Caco-2 (cell line): Measurements from ENCODE around the gene GPR39. TPM values are rescaled to one million over a fixed set of nuclear protein-coding genes. Genes with fewer than 3 reads are reported as not detected.

Experiments
- BruUV-seq: library from RNA; stranded (reverse); fragments of 400-500 nt; replicated peaks from 2 replicates; lab custom pipeline; 2021; lab: Mats Ljungman, UMichigan
- CTCF ChIA-PET: fragments of 300-600 bp; sonication (Branson Sonifier 250); formaldehyde crosslinking; loops from one replicate; lab custom pipeline; 2022; ENCODE audit warnings: antibody characterized with exemption; lab: Charles Lee
- POLR2A ChIA-PET: fragments of 300-600 bp; sonication (Branson Sonifier 250); formaldehyde crosslinking; loops from one replicate; lab custom pipeline; 2022; ENCODE audit warnings: antibody characterized with exemption; lab: Charles Lee
- DNase-seq, 2 experiments: peaks; one replicate each; pipeline versions ENCODE4 v3.0.0 to v3.0.0-alpha.2; 2020 to 2022
- H3K27me3 ChIP-seq: replicated peaks from 2 replicates; pipeline ENCODE4 v1.6.0; 2011; ENCODE audit warnings: low read length; ENCODE audit not compliant: control insufficient read depth, insufficient read depth
- H3K36me3 ChIP-seq: 2 replicates; pipeline ENCODE4 v1.5.1; 2011; ENCODE audit warnings: low read length; ENCODE audit not compliant: control insufficient read depth, insufficient read depth
- H3K4me1 ChIP-seq: fragments of 250-450 bp; sonication (Bioruptor Pico); 2 replicates; pipeline ENCODE4 v1.5.1; 2020; ENCODE audit warnings: mild to moderate bottlenecking
- H3K4me3 ChIP-seq: 2 replicates; pipeline ENCODE4 v1.5.1; 2011; ENCODE audit warnings: low read depth, mild to moderate bottlenecking, control low read depth, low read length
- H3K9me3 ChIP-seq: fragments of 250-450 bp; sonication (Bioruptor Pico); 2 replicates; pipeline ENCODE4 v1.5.1; 2020; ENCODE audit warnings: mild to moderate bottlenecking, moderate library complexity
- H3K27ac Mint-ChIP-seq: one replicate; pipeline ENCODE4 v1.8.0; 2022; ENCODE audit warnings: mixed read lengths; ENCODE audit not compliant: unreplicated experiment
- H3K27me3 Mint-ChIP-seq: one replicate; pipeline ENCODE4 v1.8.0; 2022; ENCODE audit warnings: mixed read lengths; ENCODE audit not compliant: insufficient read depth, unreplicated experiment
- H3K36me3 Mint-ChIP-seq: one replicate; pipeline ENCODE4 v1.8.0; 2022; ENCODE audit warnings: mild to moderate bottlenecking, mixed read lengths; ENCODE audit not compliant: insufficient read depth, unreplicated experiment
- H3K4me1 Mint-ChIP-seq: one replicate; pipeline ENCODE4 v1.8.0; 2022; ENCODE audit warnings: low read depth, mixed read lengths; ENCODE audit not compliant: unreplicated experiment
- H3K4me3 Mint-ChIP-seq: one replicate; pipeline ENCODE4 v1.8.0; 2022; ENCODE audit warnings: mild to moderate bottlenecking, moderate library complexity, mixed read lengths; ENCODE audit not compliant: unreplicated experiment
- H3K9me3 Mint-ChIP-seq: one replicate; pipeline ENCODE4 v1.8.0; 2022; ENCODE audit warnings: mixed read lengths; ENCODE audit not compliant: unreplicated experiment
- CTCF ChIP-seq, 2 experiments: fragments of 200-600 bp in 1 of 2; IDR thresholded peaks; 1 replicate in 1 of 2; 2 replicates in 1 of 2; pipeline versions ENCODE4 v1.5.1 to v1.8.0; 2011 to 2022; ENCODE audit warnings: antibody characterized with exemption in 1 of 2, control low read depth in 1 of 2, inconsistent platforms in 1 of 2, low read depth in 1 of 2, low read length in 1 of 2, mild to moderate bottlenecking in 1 of 2, moderate library complexity in 1 of 2; ENCODE audit not compliant: insufficient read depth in 1 of 2, severe bottlenecking in 1 of 2, unreplicated experiment in 1 of 2
- intact Hi-C: fragments of 100-400 bp; cut with micrococcal nuclease; formaldehyde crosslinking; loops from one replicate; pipeline ENCODE4 v1.10.0; 2022; ENCODE audit not compliant: unreplicated experiment
- total RNA-seq: library from RNA; stranded (reverse); gene quantifications from 2 replicates; pipeline ENCODE4 v1.2.3, GENCODE V29; 2022

GPR39 gene
- total RNA-seq, 1 experiment from 2014 or later: 26.8 TPM

GRCh38 chr2:132412021-132412420 lies 4.6 kb upstream of the GPR39 start:
- Mint-ChIP-seq H3K27ac (peak overlapping the region; percentile 20), H3K4me1 (peaks cover 35% of the 10 kb centered on the region), H3K27me3 (no peaks in the 10 kb centered on the region), H3K36me3 (peaks cover 15% of the 10 kb centered on the region), H3K9me3 (no peaks in the 10 kb centered on the region), H3K4me3 (no peak overlapping the region)
- Histone ChIP-seq H3K4me1 (peaks cover 38% of the 10 kb centered on the region), H3K27me3 (no peaks in the 10 kb centered on the region), H3K4me3 (no peak overlapping the region), H3K36me3 (no peaks in the 10 kb centered on the region), H3K9me3 (no peaks in the 10 kb centered on the region)
- no TSS peak for BruUV-seq
- CTCF ChIA-PET: interaction anchor here (0.7 kb wide), 1 partner anchor 12 kb away, joined by 3 read pairs; no protein-coding TSS in a partner anchor
- intact Hi-C loops: loop anchor here (10.0 kb wide), 1 partner anchor 917 kb away; the partner anchor contains the start of gene MZT2A
- no peak for DNase-seq
- TF ChIP-seq CTCF (IDR thresholded peaks at IDR 0.05; ENCODE audit: insufficient read depth in 1 of 2, low read depth in 1 of 2, low read length in 1 of 2, severe bottlenecking in 1 of 2, unreplicated experiment in 1 of 2): no peak
- POLR2A ChIA-PET: no interaction called here

GRCh38 chr2:132414081-132414480 lies 2.5 kb upstream of the GPR39 start:
- Mint-ChIP-seq H3K27me3 (no peaks in the 10 kb centered on the region), H3K9me3 (no peaks in the 10 kb centered on the region), H3K36me3 (peaks cover 15% of the 10 kb centered on the region), H3K27ac (peak overlapping the region; percentile 4), H3K4me1 (peaks cover 35% of the 10 kb centered on the region), H3K4me3 (peak overlapping the region; percentile 2)
- intact Hi-C loops: loop anchor here (10.0 kb wide), 1 partner anchor 919 kb away; the partner anchor contains the start of gene MZT2A
- no peak for TF ChIP-seq CTCF (IDR thresholded peaks at IDR 0.05; ENCODE audit: insufficient read depth in 1 of 2, low read depth in 1 of 2, low read length in 1 of 2, severe bottlenecking in 1 of 2, unreplicated experiment in 1 of 2)
- BruUV-seq: no TSS peak
- Histone ChIP-seq H3K36me3 (no peaks in the 10 kb centered on the region), H3K9me3 (no peaks in the 10 kb centered on the region), H3K27me3 (no peaks in the 10 kb centered on the region), H3K4me1 (peaks cover 38% of the 10 kb centered on the region), H3K4me3 (no peak overlapping the region)
- ChIA-PET POLR2A (interaction anchor here (0.6 kb wide), 1 partner anchor 56 kb away, joined by 4 read pairs; no protein-coding TSS in a partner anchor), CTCF (no interaction called here)
- DNase-seq: no peak

- BruUV-seq: TSS peak; percentile 81
- ChIA-PET CTCF (interaction anchor here (0.6 to 1.8 kb wide), 5 partner anchors 9 to 66 kb away, joined by 3 to 18 read pairs (median 7); no protein-coding TSS in a partner anchor), POLR2A (interaction anchor here (1.2 to 1.8 kb wide), 3 partner anchors 7 to 66 kb away, joined by 4 to 29 read pairs (median 13); no protein-coding TSS in a partner anchor)
- Mint-ChIP-seq H3K36me3 (peaks cover 15% of the 10 kb centered on the region), H3K4me3 (peak overlapping the region; percentile 84), H3K27ac (peak overlapping the region; percentile 97), H3K27me3 (no peaks in the 10 kb centered on the region), H3K4me1 (peaks cover 47% of the 10 kb centered on the region), H3K9me3 (no peaks in the 10 kb centered on the region)
- H3K9me3 ChIP-seq: no peaks in the 10 kb centered on the region
- peak overlapping the region; percentile 59 for H3K4me3 ChIP-seq
- no peaks in the 10 kb centered on the region for H3K36me3 ChIP-seq
- peak; percentile 51 to 55 for DNase-seq
- no peak for TF ChIP-seq CTCF (IDR thresholded peaks at IDR 0.05; ENCODE audit: insufficient read depth in 1 of 2, low read depth in 1 of 2, low read length in 1 of 2, severe bottlenecking in 1 of 2, unreplicated experiment in 1 of 2)
- H3K27me3 ChIP-seq: no peaks in the 10 kb centered on the region
- intact Hi-C loops: loop anchor here (5.0 to 10.0 kb wide), 3 partner anchors 127 to 921 kb away; partner anchors contain the start of genes LYPD1 and MZT2A
- peaks cover 44% of the 10 kb centered on the region for H3K4me1 ChIP-seq
Observed at GRCh38 chr2:132415256-132415914, 1.2 kb upstream of the GPR39 start.
